Measurements from ENCODE around the gene KCMF1.

The KCMF1 gene

DNA sequence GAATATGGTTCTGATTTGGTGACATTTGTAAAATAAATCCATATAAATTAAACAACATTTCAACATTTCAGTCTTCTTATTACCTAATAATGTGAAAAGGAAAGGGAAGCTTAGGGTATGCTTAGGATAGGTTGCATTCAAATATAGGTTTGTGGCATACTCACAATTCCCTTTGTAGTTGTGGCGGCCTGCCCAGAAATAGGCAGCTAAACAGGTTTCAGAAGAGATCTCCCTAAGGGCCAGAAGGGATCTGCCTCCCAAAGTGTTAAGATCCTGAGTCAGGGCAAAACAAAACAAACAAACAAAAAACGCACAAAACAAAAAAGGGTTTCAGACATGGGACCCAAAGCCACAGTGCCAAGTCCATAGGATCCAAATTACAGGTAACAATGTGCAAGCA is 120.9 kb downstream of the KCMF1 start:
- no peak overlapping the region for H3K27ac ChIP-seq (ENCODE audit: low read depth, low read length)
- no peak overlapping the region for H3K4me2 ChIP-seq (ENCODE audit: low read depth, low read length, poor library complexity, severe bottlenecking)
- H2AFZ ChIP-seq (ENCODE audit: low read depth, low read length, severe bottlenecking): no peak overlapping the region

DNA sequence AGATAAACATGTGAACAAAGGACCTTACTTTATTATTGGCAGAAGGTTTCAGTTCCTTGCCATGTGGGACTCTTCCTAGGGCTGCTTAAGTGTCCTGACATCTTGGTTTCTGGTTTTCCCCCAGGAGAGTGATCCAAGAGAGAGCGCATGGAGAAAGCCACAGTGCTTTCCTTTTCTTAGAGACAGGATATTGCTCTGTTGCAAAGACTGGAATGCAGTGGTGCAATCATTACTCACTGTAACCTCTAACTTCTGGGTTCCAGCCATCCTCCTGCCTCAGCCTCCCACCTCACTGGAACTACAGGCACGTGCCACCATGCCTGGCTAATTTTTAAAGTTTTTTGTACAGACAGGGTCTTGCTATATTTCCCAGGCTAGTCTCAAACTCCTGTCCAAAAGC is 124.1 kb downstream of the KCMF1 start:
- no peaks in the 10 kb centered on the region for H4K20me1 ChIP-seq (ENCODE audit: low read depth, low read length)
- no peak overlapping the region for H3K4me3 ChIP-seq (ENCODE audit: insufficient read depth, low read length, poor library complexity, severe bottlenecking)
- no peaks in the 10 kb centered on the region for H3K9me2 ChIP-seq (replicated peaks; ENCODE audit: insufficient read depth, low read length)
- no peaks in the 10 kb centered on the region for H3K36me3 ChIP-seq (ENCODE audit: low read length)
- H3K27ac ChIP-seq (ENCODE audit: low read depth, low read length): no peak overlapping the region
- no peak overlapping the region for H3K9ac ChIP-seq (ENCODE audit: low read length)
- no peaks in the 10 kb centered on the region for H3K27me3 ChIP-seq (ENCODE audit: low read length)
- TF ChIP-seq, protein P1, sequence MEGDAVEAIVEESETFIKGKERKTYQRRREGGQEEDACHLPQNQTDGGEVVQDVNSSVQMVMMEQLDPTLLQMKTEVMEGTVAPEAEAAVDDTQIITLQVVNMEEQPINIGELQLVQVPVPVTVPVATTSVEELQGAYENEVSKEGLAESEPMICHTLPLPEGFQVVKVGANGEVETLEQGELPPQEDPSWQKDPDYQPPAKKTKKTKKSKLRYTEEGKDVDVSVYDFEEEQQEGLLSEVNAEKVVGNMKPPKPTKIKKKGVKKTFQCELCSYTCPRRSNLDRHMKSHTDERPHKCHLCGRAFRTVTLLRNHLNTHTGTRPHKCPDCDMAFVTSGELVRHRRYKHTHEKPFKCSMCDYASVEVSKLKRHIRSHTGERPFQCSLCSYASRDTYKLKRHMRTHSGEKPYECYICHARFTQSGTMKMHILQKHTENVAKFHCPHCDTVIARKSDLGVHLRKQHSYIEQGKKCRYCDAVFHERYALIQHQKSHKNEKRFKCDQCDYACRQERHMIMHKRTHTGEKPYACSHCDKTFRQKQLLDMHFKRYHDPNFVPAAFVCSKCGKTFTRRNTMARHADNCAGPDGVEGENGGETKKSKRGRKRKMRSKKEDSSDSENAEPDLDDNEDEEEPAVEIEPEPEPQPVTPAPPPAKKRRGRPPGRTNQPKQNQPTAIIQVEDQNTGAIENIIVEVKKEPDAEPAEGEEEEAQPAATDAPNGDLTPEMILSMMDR (IDR thresholded peaks at IDR 0.05; ENCODE audit: insufficient read depth, low read length, poor library complexity, severe bottlenecking): no peak
- no peak for TF ChIP-seq EZH2phosphoT487 (conservative IDR thresholded peaks at IDR 0.05; ENCODE audit: low read length)
- no peaks in the 10 kb centered on the region for H3K79me2 ChIP-seq (ENCODE audit: insufficient read depth, low read length)
- H3F3A ChIP-seq (ENCODE audit: insufficient read depth): no peaks in the 10 kb centered on the region
- no peak overlapping the region for H2AFZ ChIP-seq (ENCODE audit: low read depth, low read length, severe bottlenecking)
- no peaks in the 10 kb centered on the region for H3K9me3 ChIP-seq (ENCODE audit: insufficient read depth, low read length)
- no peak overlapping the region for H3K4me2 ChIP-seq (ENCODE audit: low read depth, low read length, poor library complexity, severe bottlenecking)

More for the DNA sequence above, 120.9 kb downstream of the KCMF1 start:
- no peaks in the 10 kb centered on the region for H3K9me2 ChIP-seq (replicated peaks; ENCODE audit: insufficient read depth, low read length)
- no peaks in the 10 kb centered on the region for H3K27me3 ChIP-seq (ENCODE audit: low read length)
- H3K4me3 ChIP-seq (ENCODE audit: insufficient read depth, low read length, poor library complexity, severe bottlenecking): no peak overlapping the region
- no peaks in the 10 kb centered on the region for H3K9me3 ChIP-seq (ENCODE audit: insufficient read depth, low read length)
- no peaks in the 10 kb centered on the region for H3K36me3 ChIP-seq (ENCODE audit: low read length)
- H3K9ac ChIP-seq (ENCODE audit: low read length): no peak overlapping the region
- H3K79me2 ChIP-seq (ENCODE audit: insufficient read depth, low read length): no peaks in the 10 kb centered on the region
- no peaks in the 10 kb centered on the region for H3F3A ChIP-seq (ENCODE audit: insufficient read depth)
- no peak for TF ChIP-seq EZH2phosphoT487 (conservative IDR thresholded peaks at IDR 0.05; ENCODE audit: low read length)
- H4K20me1 ChIP-seq (ENCODE audit: low read depth, low read length): no peaks in the 10 kb centered on the region

DNA sequence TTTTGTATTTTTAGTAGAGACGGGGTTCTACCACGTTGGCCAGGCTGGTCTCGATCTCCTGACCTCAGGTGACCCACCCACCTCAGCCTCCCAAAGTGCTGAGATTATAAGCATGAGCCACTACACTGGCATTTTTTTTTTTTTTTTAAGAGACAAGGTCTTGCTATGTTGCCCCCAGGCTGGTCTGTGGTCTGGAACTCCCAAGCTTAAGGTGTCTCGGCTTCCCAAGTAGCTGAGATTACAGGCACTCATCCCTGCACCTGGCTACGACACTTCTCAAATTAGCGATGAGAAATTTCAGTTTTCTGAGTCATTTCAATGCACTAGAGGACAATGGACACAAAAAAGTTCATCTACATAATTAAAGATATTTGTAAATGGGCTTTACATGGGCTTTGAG is 125.7 kb downstream of the KCMF1 start:
- no peaks in the 10 kb centered on the region for H3F3A ChIP-seq (ENCODE audit: insufficient read depth)
- H4K20me1 ChIP-seq (ENCODE audit: low read depth, low read length): no peaks in the 10 kb centered on the region
- H3K79me2 ChIP-seq (ENCODE audit: insufficient read depth, low read length): no peaks in the 10 kb centered on the region
- H3K36me3 ChIP-seq (ENCODE audit: low read length): no peaks in the 10 kb centered on the region
- H3K9me2 ChIP-seq (replicated peaks; ENCODE audit: insufficient read depth, low read length): no peaks in the 10 kb centered on the region
- TF ChIP-seq, protein P1 (IDR thresholded peaks at IDR 0.05; ENCODE audit: insufficient read depth, low read length, poor library complexity, severe bottlenecking): no peak
- no peak for TF ChIP-seq EZH2phosphoT487 (conservative IDR thresholded peaks at IDR 0.05; ENCODE audit: low read length)
- H3K4me3 ChIP-seq (ENCODE audit: insufficient read depth, low read length, poor library complexity, severe bottlenecking): no peak overlapping the region
- no peak overlapping the region for H3K27ac ChIP-seq (ENCODE audit: low read depth, low read length)
- no peaks in the 10 kb centered on the region for H3K9me3 ChIP-seq (ENCODE audit: insufficient read depth, low read length)
- H3K4me2 ChIP-seq (ENCODE audit: low read depth, low read length, poor library complexity, severe bottlenecking): no peak overlapping the region
- H2AFZ ChIP-seq (ENCODE audit: low read depth, low read length, severe bottlenecking): no peak overlapping the region
- H3K27me3 ChIP-seq (ENCODE audit: low read length): no peaks in the 10 kb centered on the region
- no peak overlapping the region for H3K9ac ChIP-seq (ENCODE audit: low read length)

DNA sequence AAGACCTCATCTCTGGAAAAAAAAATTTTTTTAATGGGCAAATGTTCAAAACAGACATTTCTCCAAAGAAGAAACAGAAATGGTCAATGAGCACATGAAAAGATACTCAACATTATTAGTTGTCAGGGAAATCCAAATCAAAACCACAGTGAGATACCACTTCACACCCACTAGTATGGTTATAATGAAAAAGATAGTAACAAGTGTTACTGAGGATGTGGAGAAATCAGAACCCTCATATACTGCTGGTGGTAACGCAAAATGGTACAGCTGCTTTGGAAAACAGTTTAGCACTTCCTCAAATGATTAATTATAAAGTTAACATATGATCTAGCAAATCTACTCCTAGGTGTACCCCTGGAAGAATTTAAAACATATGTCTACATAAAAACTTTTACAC is 133.3 kb downstream of the KCMF1 start:
- Histone ChIP-seq H3K27ac (ENCODE audit: low read depth, low read length) (no peak overlapping the region), H3K36me3 (ENCODE audit: low read length) (no peaks in the 10 kb centered on the region), H3K9me2 (replicated peaks; ENCODE audit: insufficient read depth, low read length) (no peaks in the 10 kb centered on the region), H3K9ac (ENCODE audit: low read length) (no peak overlapping the region), H3F3A (ENCODE audit: insufficient read depth) (no peaks in the 10 kb centered on the region), H4K20me1 (ENCODE audit: low read depth, low read length) (no peaks in the 10 kb centered on the region), H3K79me2 (ENCODE audit: insufficient read depth, low read length) (no peaks in the 10 kb centered on the region), H3K9me3 (ENCODE audit: insufficient read depth, low read length) (no peaks in the 10 kb centered on the region), H3K27me3 (ENCODE audit: low read length) (no peaks in the 10 kb centered on the region), H3K4me2 (ENCODE audit: low read depth, low read length, poor library complexity, severe bottlenecking) (no peak overlapping the region), H2AFZ (ENCODE audit: low read depth, low read length, severe bottlenecking) (no peak overlapping the region), H3K4me3 (ENCODE audit: insufficient read depth, low read length, poor library complexity, severe bottlenecking) (no peak overlapping the region)
- TF ChIP-seq, protein P1 (IDR thresholded peaks at IDR 0.05; ENCODE audit: insufficient read depth, low read length, poor library complexity, severe bottlenecking): no peak
- TF ChIP-seq EZH2phosphoT487 (conservative IDR thresholded peaks at IDR 0.05; ENCODE audit: low read length): no peak
